ENCODE data around the gene KIF11.
"Not testable (repeated sequence)": the region's sequence is repeated elsewhere in the genome, so short reads cannot be mapped to it uniquely, and the experiment has no call there.

The KIF11 gene

DNA sequence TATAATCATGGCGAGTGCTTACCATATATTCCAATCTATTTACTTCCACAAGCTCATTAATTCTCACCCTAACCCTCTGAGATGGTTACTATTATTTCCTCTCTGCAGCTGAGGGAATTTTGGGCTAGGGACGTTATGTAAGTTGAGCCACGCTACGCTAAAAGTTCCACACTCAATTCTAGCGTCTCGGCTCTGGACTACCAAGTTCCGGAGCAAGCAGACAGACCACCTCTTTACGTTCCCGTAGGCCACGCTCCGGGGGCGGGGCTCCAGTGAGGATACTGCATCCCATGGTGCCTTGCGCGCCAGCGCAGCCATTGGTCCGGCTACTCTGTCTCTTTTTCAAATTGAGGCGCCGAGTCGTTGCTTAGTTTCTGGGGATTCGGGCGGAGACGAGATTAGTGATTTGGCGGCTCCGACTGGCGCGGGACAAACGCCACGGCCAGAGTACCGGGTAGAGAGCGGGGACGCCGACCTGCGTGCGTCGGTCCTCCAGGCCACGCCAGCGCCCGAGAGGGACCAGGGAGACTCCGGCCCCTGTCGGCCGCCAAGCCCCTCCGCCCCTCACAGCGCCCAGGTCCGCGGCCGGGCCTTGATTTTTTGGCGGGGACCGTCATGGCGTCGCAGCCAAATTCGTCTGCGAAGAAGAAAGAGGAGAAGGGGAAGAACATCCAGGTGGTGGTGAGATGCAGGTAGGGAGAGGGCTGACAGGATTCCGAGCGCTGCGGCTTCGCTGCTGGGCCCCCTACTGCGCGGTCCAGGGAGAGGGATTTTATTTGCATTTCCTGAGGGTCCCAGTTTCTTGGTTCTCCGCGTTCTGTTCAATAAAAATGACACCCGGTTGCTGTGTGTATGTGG, at the start of gene KIF11:
KIF11 (plus strand) TSS at position 370 of the 858 bp plus-strand sequence; CDS start at position 616, 246 bp downstream.
- DNase-seq: peak; percentile 99

GRCh38 chr10:92544296-92544695, 48.6 kb upstream of the KIF11 start:
- peak; percentile 14 for DNase-seq

DNA sequence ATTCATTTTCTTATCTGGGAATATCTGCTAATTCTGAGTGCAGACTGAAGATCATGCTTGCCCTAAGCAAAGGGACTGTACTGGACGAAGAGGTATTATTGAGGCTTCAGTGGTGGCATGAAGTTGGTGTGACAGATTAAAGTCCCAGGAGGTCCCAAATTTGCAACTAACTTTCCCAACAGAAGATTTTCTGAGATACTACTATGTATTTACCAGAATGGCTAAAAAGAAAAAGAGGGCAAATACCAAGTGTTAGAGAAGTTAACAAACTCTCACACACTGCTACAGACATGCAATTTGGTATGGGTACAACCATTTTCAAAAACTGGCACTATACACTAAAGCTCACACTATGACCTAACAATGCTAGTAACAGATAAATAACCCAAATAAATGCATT, 47.4 kb upstream of the KIF11 start:
- DNase-seq: no peak

DNA sequence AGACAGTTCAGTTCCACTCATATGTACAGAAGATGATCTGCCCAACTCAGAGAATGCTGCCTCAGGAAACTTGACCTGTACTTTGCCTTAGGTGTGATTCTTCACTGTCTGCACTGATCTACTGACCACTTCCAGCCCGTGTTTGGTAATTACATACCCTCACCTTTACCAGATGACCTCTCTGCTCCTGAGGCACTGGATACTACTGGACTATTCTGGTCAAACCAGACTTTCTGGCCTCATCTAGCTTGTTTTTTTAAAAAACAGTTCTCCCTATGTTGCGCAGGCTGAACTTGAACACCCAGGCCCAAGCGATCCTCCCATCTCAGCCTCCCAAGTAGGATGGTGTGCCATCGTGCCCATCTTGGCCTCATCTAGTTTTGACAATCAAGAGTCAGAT, 45.3 kb upstream of the KIF11 start:
- DNase-seq: no peak

GRCh38 chr10:92550924-92551323, 42.0 kb upstream of the KIF11 start:
- DNase-seq: no peak

- no peak for DNase-seq
These were observed 40.6 kb upstream of the KIF11 start for GRCh38 chr10:92552310-92552709.

DNA sequence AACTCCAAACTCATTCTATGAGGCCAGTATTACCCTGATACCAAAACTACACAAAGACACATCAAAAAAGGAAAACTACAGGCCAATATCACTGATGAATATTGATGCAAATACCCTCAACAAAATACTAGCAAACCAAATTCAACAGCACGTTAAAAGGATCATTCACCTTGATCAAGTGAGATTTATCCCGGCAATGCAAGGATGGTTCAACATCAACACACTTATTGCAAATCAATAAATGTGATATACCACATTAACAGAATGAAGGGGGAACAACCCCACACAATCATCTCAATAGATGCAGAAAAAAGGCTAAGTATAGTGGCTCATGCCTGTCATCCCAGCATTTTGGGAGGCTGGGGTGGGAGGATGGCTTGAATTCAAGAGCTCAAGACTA, 39.0 kb upstream of the KIF11 start:
- DNase-seq: no peak

GRCh38 chr10:92559046-92559445, 33.9 kb upstream of the KIF11 start:
- no peak for DNase-seq

DNA sequence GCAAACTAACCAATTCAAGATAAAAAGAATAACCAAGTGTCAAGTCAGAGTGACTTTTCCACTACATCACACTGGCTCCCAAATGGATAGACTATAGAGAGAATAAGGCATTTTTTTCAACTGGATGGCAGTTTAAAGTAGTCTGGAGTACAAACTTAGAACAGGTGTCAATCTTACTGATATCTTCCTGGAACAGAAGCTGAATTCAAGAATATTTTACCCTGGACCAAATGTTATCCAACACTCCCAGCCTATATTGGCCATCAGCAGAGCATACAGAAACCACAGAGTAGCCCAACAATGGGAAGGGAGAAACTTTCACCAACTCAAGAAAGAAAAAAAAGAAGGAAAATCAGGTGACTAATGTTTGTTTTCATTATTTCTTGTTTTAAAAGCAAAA, 30.5 kb upstream of the KIF11 start:
- DNase-seq: no peak

GRCh38 chr10:92567952-92568600, 24.9 kb upstream of the KIF11 start:
- no peak for DNase-seq

- no peak for DNase-seq
These were observed 23.9 kb upstream of the KIF11 start for GRCh38 chr10:92569071-92569470.

DNA sequence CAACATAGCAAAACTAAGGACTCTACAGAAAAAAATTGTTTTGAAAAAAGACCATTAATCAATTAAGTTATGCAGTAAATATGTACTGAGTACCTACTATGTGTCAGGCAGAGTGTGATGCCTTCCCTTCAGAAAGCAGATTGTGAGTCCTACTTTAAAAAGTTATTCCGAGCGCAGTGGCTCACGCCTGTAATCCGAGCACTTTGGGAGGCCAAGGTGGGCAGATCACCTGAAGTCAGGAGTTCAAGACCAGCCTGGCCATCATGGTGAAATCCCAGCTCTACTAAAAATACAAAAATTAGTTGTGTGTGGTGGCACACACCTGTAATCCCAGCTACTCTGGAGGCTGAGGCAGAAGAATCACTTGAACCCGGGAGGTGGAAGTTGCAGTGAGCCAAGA, 23.3 kb upstream of the KIF11 start:
- not testable (repeated sequence) for DNase-seq

DNA sequence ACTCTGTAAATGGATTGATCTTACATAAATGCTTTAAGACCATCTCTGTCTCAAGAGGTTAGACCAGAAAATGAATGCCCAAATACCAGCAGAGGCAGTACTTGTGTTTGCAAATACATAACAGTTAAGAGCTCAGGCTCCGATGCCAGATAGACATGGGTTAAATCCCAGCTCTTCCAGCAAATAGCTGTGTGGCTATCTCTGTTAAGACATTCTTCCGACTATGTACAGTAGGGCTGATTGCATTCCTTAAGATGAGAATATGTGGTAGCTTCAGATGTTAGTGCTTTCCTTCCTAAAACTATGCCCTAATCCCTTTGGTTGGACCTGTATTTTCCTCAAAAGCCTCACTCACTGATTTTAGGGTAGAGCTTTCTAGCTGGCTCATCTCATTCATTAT, 21.3 kb upstream of the KIF11 start:
- no peak for DNase-seq

- peak; percentile 2 for DNase-seq
These were observed 20.4 kb upstream of the KIF11 start for GRCh38 chr10:92572362-92573090.

DNA sequence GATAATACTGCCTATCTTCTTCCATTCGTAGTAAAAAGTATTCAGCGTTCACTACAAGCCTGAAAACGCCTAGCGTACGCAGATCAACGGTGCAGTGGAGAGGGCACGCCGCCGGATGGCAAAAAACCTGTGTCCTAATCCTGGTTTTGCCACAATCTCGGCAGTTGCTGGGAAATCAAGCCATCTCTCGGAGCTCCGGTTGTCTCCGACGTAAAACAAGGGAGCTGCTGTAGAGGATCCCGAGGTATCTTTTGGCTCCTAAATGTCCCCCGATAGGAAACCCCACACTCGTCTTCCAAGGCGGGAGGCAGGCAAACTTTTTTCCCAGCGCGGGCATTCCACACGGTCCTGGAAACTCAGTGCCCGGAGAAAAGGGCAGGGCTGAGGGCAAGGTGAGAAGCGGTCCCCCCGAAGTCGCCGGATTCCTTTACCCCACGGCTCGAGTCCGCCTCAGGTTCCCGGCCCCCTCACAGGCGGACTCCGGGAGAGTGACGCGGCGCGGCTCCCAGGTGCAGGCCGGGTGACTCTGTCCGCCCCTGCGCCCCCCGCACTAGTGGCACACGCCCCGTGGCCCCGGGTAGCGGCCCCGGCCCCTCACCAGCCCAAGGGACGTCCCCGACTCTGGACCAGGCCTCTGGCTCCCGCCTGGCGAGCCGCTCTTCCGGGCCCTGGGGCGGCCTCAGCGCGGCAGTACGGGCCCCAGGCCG, 19.7 kb upstream of the KIF11 start:
- DNase-seq: peak; percentile 55

GRCh38 chr10:92573798-92574547, 19.0 kb upstream of the KIF11 start, which contains the start of gene IDE:
TSS of gene IDE (minus strand) at chr10:92574093. CDS start at chr10:92574019, 74 bp downstream.
- peak; percentile 88 for DNase-seq

DNA sequence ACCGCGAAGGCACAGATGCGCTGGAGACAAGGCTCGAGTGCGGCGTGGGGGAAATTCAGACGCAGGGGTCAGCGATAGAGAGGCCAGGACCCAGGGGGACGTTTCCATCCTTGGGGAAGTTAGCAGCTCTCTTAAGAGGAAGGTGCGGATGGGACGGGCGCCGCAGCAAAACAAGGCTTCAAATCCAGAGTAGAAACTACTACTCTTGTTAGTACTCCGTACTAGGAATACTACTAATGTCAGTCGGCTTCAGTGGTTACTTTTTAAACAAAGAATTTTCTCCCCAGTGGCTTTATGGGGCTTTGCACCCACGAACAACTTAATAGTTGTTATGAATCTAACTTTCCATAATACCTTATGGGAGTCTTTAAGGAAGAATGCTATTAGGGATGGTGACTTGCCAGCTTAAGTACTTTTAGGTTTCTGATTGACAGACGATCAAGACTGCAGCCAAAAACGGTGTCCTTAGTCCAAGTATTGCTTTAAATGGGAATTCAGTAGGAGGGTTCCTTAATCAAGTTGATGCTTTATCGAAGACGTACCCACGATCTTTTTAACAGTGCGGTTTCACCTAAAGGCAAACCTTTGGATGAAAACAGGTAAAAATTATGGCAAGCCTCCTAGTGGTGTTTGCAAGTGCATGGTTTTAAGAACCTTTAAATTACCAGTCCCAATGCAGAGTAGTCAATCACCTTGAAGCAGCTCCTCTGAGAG, 18.2 kb upstream of the KIF11 start:
- no peak for DNase-seq

DNA sequence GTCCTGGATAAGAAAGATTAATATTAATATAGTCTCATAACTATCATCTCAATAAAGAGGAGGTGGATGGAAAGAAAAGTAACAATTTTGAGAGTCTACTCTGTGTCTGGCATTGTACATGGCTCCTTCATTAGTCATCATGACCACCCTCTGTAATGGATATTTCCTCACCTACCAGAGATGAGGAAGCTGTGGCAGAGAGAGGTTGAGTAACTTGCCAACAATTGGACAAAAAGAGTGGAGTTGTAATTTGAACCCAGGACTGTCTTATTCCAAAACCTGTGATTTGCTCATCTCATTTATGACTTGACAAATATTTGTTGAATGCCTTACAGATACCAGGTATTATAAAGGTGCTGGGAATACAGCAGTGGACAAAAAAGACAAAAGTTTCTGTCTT, 17.0 kb upstream of the KIF11 start:
- DNase-seq: no peak

DNA sequence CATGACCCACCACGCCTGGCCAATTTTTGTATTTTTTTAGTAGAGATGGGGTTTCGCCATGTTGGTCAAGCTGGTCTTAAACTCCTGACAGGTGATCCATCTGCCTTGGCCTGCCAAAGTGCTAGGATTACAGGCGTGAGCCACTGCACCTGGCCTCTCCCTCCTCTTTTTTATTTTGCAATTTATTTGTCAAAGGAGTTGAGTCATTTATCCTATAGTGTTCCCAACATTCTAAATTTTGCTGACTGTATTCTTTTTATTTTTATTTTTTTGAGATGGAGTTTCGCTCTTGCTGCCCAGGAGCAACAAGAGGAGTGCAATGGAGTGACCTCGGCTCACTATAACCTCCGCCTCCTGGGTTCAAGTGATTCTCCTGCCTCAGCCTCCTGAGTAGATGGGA, 10.6 kb upstream of the KIF11 start:
- DNase-seq: not testable (repeated sequence)

GRCh38 chr10:92590623-92591549, 2.0 kb upstream of the KIF11 start:
- DNase-seq: peak; percentile 19

All from stimulated activated CD4-positive, alpha-beta T cell treated with anti-CD3 and anti-CD28 coated beads, Interleukin-15, amount 100 ng/mL, for 24 hours (primary cell).